Body of pancreas (tissue), 4 donors: Measurements from ENCODE around the gene SLC9A8. TPM values are rescaled to one million over a fixed set of nuclear protein-coding genes. Genes with fewer than 3 reads are reported as not detected.
A peak's percentile ranks its signal among the peaks of the same experiment; 100 is the strongest.

Source experiments
- ATAC-seq: fragments of 150-250 bp; one replicate; pipeline ENCODE4 v1.9.1; 2016
- DNase-seq, 4 donors: peaks; one replicate each; pipeline ENCODE4 v3.0.0-alpha.2; 2019
- H3K27ac ChIP-seq, 4 donors: fragments of 200-600 bp; sonication (generic); 1 replicate in 3 of 4; 2 replicates in 1 of 4; pipeline versions ENCODE4 v1.5.1 to v1.6.1; 2016 to 2019; ENCODE audit warnings: mild to moderate bottlenecking in 1 of 4, mixed read lengths in 1 of 4, moderate library complexity in 1 of 4
- H3K27me3 ChIP-seq, 2 donors: fragments of 200-600 bp; sonication (generic); one replicate each; pipeline ENCODE4 v1.6.0; 2016; ENCODE audit warnings: mild to moderate bottlenecking in 1 of 2
- H3K36me3 ChIP-seq, 2 donors: fragments of 200-600 bp; sonication (generic); replicated peaks in 1 of 2; 2 replicates each; pipeline ENCODE4 v1.5.1; 2016; ENCODE audit warnings: low read depth in 2 of 2; ENCODE audit not compliant: insufficient read depth in 1 of 2
- H3K4me1 ChIP-seq: fragments of 200-600 bp; sonication (generic); one replicate; pipeline ENCODE4 v1.6.0; 2016
- H3K4me3 ChIP-seq, 2 donors: fragments of 200-600 bp; sonication (generic); 1 replicate in 1 of 2; 2 replicates in 1 of 2; pipeline ENCODE4 v1.5.1; 2016 to 2019
- H3K9me3 ChIP-seq, 3 donors: fragments of 200-600 bp; sonication (generic); 1 replicate in 2 of 3; 2 replicates in 1 of 3; pipeline ENCODE4 v1.5.1; 2016
- POLR2A ChIP-seq, 3 donors: fragments of 450-650 bp; IDR thresholded peaks; one replicate each; pipeline ENCODE4 v1.6.1; 2016; ENCODE audit warnings: antibody characterized with exemption in 3 of 3, mild to moderate bottlenecking in 2 of 3
- WGBS, 2 donors: methylation state at CpG; one replicate each; pipeline ENCODE4 v1.1.5; 2017; 5-methylcytosine and 5-hydroxymethylcytosine counted together
- intact Hi-C: fragments of 100-400 bp; cut with DNase I; formaldehyde crosslinking; loops from one replicate; pipeline ENCODE4 v1.15.1; 2023
- total RNA-seq, 2 donors: library from RNA; depleted of rRNA; stranded (reverse); fragments of >200 nt; gene quantifications; one replicate each; pipeline ENCODE4 v1.1.0, GENCODE V29; 2016
- TF ChIP-seq, protein P1 (sequence below), 7 experiments: fragments of 450-650 bp in 4 of 7; fragments of 200-600 bp in 3 of 7; sonication (generic) in 3 of 7; IDR thresholded peaks; one replicate each; pipeline ENCODE4 v1.5.1; 2016 to 2019; ENCODE audit warnings: antibody characterized with exemption in 7 of 7

SLC9A8 gene
- total RNA-seq, 2 donors from 2014 or later = 5.9 to 11.2 TPM

DNA sequence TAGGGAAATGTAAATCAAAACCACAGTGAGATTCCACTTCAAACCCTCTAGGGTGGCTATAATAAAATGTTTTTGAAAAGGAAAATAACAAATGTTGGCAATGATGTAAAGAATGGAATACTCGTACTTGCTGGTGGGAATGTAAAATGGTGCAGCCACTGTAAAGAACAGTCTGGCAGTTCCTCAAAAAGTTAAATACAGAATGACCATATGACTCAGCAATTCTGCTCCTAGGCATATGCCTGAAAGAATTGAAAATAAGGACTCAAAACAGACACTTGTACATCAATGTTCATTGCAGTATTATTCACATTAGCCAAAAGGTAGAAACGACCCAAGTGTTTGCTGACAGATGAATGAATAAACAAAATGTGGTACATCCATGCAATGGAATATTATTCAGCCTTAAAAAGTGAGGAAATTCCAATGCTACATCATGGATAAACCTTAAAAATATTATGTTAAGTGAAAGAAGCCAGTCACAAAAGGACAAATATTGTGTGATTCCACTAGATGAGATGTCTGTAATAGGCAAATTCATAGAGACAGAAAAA lies 113.3 kb downstream of the SLC9A8 start:
- TF ChIP-seq, protein P1, sequence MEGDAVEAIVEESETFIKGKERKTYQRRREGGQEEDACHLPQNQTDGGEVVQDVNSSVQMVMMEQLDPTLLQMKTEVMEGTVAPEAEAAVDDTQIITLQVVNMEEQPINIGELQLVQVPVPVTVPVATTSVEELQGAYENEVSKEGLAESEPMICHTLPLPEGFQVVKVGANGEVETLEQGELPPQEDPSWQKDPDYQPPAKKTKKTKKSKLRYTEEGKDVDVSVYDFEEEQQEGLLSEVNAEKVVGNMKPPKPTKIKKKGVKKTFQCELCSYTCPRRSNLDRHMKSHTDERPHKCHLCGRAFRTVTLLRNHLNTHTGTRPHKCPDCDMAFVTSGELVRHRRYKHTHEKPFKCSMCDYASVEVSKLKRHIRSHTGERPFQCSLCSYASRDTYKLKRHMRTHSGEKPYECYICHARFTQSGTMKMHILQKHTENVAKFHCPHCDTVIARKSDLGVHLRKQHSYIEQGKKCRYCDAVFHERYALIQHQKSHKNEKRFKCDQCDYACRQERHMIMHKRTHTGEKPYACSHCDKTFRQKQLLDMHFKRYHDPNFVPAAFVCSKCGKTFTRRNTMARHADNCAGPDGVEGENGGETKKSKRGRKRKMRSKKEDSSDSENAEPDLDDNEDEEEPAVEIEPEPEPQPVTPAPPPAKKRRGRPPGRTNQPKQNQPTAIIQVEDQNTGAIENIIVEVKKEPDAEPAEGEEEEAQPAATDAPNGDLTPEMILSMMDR (IDR thresholded peaks at IDR 0.05) = no peak
- no peak for TF ChIP-seq POLR2A (IDR thresholded peaks at IDR 0.05)
- peaks cover 9% of the 10 kb centered on the region for H3K4me1 ChIP-seq
- DNase-seq (no peak), ATAC-seq (no peak)
- H3K4me3 ChIP-seq = no peak overlapping the region
- H3K27ac ChIP-seq = no peak overlapping the region
- no peaks in the 10 kb centered on the region for H3K9me3 ChIP-seq
- H3K36me3 ChIP-seq = no peaks in the 10 kb centered on the region
- no peaks in the 10 kb centered on the region for H3K27me3 ChIP-seq
- intact Hi-C loops = no loop called here
- 63 to 71% methylated on average over 2 of the region's 2 CpGs for WGBS, 2 donors

DNA sequence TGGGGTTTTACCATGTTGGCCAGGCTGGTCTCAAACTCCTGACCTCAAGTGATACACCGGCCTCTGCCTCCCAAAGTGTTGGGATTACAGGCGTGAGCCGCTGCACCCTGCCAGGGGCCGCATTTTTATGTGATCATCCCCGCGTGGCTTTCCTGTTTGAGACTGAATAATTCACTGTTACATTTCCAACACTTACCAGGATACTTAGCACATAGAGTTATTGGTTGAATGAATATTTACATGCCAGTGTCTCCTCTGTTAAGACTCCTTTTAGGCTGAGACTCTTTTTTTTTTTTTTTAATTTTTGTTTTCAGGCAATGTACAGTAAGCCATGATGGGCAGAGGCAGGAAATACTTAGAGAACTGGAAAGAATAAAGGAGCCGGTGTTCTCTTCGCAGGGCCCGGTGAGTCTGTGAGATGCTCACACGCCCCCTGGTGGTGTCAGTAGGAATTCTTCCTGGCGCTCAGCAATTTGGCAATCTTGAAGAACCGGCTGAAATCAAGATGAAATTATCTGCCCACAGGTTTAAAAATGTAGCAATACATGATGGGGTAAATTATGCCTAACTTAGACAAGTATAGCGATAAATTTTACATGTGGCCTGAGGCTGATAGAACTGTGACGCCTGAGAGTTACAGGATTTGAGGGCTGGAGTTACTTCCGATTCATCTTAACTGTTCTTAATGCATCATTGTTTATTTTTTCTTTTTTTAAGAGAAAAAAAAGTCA lies 115.9 kb downstream of the SLC9A8 start:
- peak; percentile 86 to 89 (median 87) for DNase-seq
- Histone ChIP-seq H3K27me3 (no peaks in the 10 kb centered on the region), H3K9me3 (no peaks in the 10 kb centered on the region), H3K4me3 (no peak overlapping the region), H3K27ac (peak overlapping the region in 2 of 4 donors; percentile 42 to 49), H3K36me3 (no peaks in the 10 kb centered on the region), H3K4me1 (peaks cover 9% of the 10 kb centered on the region)
- WGBS, 2 donors = 7 to 11% methylated on average over 15 of the region's 15 CpGs
- TF ChIP-seq, protein P1 (IDR thresholded peaks at IDR 0.05) = peak; percentile 76 to 97 (median 91)
- TF ChIP-seq POLR2A (IDR thresholded peaks at IDR 0.05) = no peak
- intact Hi-C loops = no loop called here
- peak; percentile 94 for ATAC-seq

DNA sequence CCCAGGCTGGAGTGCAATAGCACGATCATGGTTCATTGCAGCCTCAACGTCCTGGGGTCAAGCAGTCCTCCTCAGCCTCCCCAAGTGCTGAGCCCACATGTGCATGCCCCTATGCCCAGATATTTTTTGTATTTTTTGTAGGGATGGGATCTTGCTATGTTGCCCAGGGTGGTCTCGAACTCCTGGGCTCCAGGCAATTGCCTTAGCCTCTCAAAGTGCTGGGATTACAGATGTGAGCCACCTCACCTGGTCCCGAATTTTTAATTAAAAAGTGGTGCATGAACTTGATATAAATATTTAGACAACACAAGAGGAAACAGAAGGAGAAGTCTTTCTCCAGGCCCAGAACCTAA lies 116.5 kb downstream of the SLC9A8 start:
- no peak for ATAC-seq
- peak overlapping the region in 1 of 4 donors; percentile 49 for H3K27ac ChIP-seq
- WGBS, 2 donors = 25 to 27% methylated on average over 4 of the region's 4 CpGs
- no peak for TF ChIP-seq POLR2A (IDR thresholded peaks at IDR 0.05)
- TF ChIP-seq, protein P1 (IDR thresholded peaks at IDR 0.05) = no peak
- no peak for DNase-seq
- intact Hi-C loops = no loop called here
- no peaks in the 10 kb centered on the region for H3K9me3 ChIP-seq
- no peak overlapping the region for H3K4me3 ChIP-seq
- H3K4me1 ChIP-seq = peaks cover 9% of the 10 kb centered on the region
- H3K36me3 ChIP-seq = no peaks in the 10 kb centered on the region
- H3K27me3 ChIP-seq = no peaks in the 10 kb centered on the region

DNA sequence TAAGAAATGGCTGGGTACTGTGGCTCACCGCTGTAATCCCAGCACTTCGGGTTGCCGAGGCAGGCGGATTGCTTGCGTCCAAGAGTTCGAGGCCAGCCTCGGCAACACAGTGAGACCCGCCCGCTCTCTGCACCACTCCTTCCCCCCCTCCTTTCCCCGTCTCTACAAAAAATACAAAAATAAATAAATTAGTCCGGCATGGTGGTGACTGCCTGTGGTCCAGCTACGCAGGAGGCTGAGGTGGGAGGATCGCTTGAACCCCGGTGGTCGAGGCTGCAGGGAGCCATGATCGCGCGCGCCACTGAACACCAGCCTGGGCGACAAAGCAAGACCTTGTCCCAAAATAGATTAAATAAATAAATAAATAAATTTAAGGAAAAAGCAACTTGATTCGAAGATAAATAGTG lies 123.1 kb downstream of the SLC9A8 start:
- WGBS, 2 donors = 12 to 13% methylated on average over 21 of the region's 21 CpGs
- Histone ChIP-seq H3K27me3 (no peaks in the 10 kb centered on the region), H3K27ac (peak overlapping the region in 3 of 4 donors; percentile 93 to 97 (median 96)), H3K9me3 (no peaks in the 10 kb centered on the region), H3K4me1 (peaks cover 41% of the 10 kb centered on the region), H3K36me3 (no peaks in the 10 kb centered on the region), H3K4me3 (peak overlapping the region; percentile 99 to 100)
- TF ChIP-seq, protein P1 (IDR thresholded peaks at IDR 0.05) = no peak
- TF ChIP-seq POLR2A (IDR thresholded peaks at IDR 0.05) = no peak
- no peak for DNase-seq
- peak; percentile 5 for ATAC-seq
- intact Hi-C loops = no loop called here
